ENCODE measurements around the gene DHRS13.
"Not testable (repeated sequence)": the region's sequence is repeated elsewhere in the genome, so short reads cannot be mapped to it uniquely, and the experiment has no call there.

DHRS13 gene

GRCh38 chr17:28879886-28880571, 22.9 kb downstream of the DHRS13 start:
- H3K4me3 ChIP-seq (ENCODE audit: low read depth, low read length), result no peak overlapping the region
- TF ChIP-seq CTCF (IDR thresholded peaks at IDR 0.05; ENCODE audit: low read depth, low read length), result no peak

GRCh38 chr17:28878981-28879380, 23.9 kb downstream of the DHRS13 start:
- TF ChIP-seq CTCF (IDR thresholded peaks at IDR 0.05; ENCODE audit: low read depth, low read length), result peak; percentile 44

GRCh38 chr17:28878158-28878910, 24.5 kb downstream of the DHRS13 start:
- H3K4me3 ChIP-seq (ENCODE audit: low read depth, low read length), result no peak overlapping the region
- TF ChIP-seq CTCF (IDR thresholded peaks at IDR 0.05; ENCODE audit: low read depth, low read length), result no peak

More at GRCh38 chr17:28878981-28879380, 23.9 kb downstream of the DHRS13 start:
- H3K4me3 ChIP-seq (ENCODE audit: low read depth, low read length), result no peak overlapping the region

- H3K4me3 ChIP-seq (ENCODE audit: low read depth, low read length), result not testable (repeated sequence)
Measured at GRCh38 chr17:28877150-28877711, 25.6 kb downstream of the DHRS13 start.

GRCh38 chr17:28875848-28876550, 26.9 kb downstream of the DHRS13 start:
- no peak overlapping the region for H3K4me3 ChIP-seq (ENCODE audit: low read depth, low read length)
- TF ChIP-seq CTCF (IDR thresholded peaks at IDR 0.05; ENCODE audit: low read depth, low read length), result no peak

- H3K4me3 ChIP-seq (ENCODE audit: low read depth, low read length), result no peak overlapping the region
- no peak for TF ChIP-seq CTCF (IDR thresholded peaks at IDR 0.05; ENCODE audit: low read depth, low read length)
Measured at GRCh38 chr17:28874750-28875149, 28.1 kb downstream of the DHRS13 start.

GRCh38 chr17:28873839-28874238, 29.0 kb downstream of the DHRS13 start:
- H3K4me3 ChIP-seq (ENCODE audit: low read depth, low read length), result no peak overlapping the region
- TF ChIP-seq CTCF (IDR thresholded peaks at IDR 0.05; ENCODE audit: low read depth, low read length), result no peak

Data from WI38 (cell line).